Panc1 (cell line): ENCODE results near the gene TTC21B.

Source experiments
- CTCF ChIP-seq: fragments of 450-650 bp; IDR thresholded peaks from 2 replicates; pipeline ENCODE4 v1.5.1; 2017; ENCODE audit warnings: mild to moderate bottlenecking
- POLR2AphosphoS5 ChIP-seq: IDR thresholded peaks from 2 replicates; pipeline ENCODE4 v1.6.1; 2012; ENCODE audit warnings: mild to moderate bottlenecking, low read depth, low read length, moderate library complexity
- TCF7L2 ChIP-seq: IDR thresholded peaks from 2 replicates; pipeline ENCODE4 v1.6.1; 2011; ENCODE audit warnings: mild to moderate bottlenecking, low read depth, low read length, inconsistent platforms

GRCh38 chr2:165911231-165911630, 42.3 kb downstream of the TTC21B start:
- TF ChIP-seq TCF7L2 (no peak), CTCF (no peak), POLR2AphosphoS5 (no peak)
